ENCODE data around the gene DEAF1.
"Not testable (repeated sequence)": the region's sequence is repeated elsewhere in the genome, so short reads cannot be mapped to it uniquely, and the experiment has no call there.

DEAF1 gene

GRCh38 chr11:694563-695287 is at the start of gene DEAF1:
Gene DEAF1, minus strand, starts transcription at chr11:695222. Its CDS starts 175 bp downstream, at chr11:695047.
- peak; percentile 95 for DNase-seq (ENCODE audit: low spot score)

DNA sequence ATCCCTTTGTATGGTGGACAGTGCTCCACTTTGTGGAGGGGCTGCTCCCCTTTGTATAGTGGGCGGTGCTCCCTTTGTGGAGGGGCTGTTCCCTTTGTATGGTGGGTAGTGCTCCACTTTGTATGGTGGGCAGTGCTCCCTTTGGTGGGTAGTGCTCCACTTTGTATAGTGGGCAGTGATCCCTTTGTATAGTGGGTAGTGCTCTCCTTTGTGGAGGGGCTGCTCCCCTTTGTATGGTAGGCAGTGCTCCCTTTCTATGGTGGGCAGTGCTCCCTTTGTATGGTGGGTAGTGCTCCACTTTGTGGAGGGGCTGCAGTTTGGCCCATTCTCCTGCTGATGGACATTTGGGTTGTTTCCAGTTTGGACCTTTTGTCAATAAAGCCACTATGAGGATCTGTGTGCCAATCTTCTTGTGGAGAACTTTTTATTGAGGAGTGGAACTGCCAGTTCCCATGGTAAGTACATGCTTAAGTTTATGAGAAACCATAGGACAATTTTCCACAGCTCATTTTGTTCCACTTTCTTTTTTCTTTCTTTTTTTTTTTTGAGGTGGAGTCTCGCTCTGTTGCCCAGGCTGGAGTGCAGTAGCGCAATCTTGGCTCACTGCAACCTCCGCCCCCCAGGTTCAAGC is 47.7 kb upstream of the DEAF1 start:
- DNase-seq (ENCODE audit: low spot score), result no peak

DNA sequence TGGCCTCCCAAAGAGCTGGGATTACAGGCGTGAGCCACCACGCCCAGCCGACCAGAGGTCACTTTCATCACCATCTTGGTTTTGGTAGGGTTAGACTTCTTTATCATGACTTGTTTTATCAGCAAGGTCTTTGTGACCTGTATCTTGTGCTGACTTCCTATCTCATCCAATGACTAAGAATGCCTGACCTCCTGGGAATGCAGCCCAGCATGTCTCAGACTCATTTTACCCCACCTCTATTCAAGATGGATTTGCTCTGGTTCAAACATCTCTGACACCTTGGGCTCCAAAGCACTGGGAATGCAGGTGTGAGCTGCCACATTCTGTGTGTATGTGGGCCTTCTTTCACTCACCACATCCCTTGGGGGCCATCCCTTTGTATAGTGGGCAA is 47.1 kb upstream of the DEAF1 start:
- no peak for DNase-seq (ENCODE audit: low spot score)

DNA sequence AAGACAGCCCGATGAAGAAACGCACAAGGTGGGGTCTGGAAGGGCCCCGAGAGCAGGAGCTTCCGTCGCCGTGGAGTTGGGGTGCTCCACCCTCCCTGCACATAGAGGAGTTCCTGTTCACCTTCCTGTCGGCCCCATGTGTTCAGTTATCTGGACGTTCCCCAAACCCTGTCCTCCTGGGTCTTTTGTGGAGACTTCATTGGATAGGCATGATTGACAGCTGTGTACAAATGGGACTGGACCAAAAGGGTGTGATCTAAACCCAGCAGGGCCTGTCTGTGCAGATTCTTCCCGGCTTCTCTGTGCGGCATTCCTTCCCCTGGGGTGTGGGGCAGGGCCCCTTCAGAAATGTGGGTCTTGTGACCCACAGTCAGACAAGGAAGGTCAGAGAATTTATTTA is 42.9 kb upstream of the DEAF1 start:
- not testable (repeated sequence) for DNase-seq (ENCODE audit: low spot score)

DNA sequence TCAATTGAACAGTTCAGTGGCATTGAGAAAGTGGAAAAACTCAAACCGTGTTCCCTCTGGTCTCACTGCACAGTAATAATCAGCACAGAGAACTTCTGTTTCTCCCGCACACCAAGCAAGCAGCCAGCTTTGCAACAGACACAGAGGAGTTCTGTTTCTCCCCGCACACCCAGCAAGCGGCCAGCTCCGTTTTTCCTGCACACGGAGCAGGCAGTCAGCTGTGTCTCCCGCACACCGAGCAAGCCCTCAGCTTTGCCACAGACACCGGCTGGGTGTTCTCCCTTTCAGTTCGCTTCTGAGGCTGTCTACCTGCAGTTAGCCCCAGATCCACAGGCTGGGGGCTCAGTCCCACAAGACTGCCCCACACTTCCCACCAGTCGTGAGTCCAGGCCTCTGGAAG is 42.3 kb upstream of the DEAF1 start:
- no peak for DNase-seq (ENCODE audit: low spot score)

DNA sequence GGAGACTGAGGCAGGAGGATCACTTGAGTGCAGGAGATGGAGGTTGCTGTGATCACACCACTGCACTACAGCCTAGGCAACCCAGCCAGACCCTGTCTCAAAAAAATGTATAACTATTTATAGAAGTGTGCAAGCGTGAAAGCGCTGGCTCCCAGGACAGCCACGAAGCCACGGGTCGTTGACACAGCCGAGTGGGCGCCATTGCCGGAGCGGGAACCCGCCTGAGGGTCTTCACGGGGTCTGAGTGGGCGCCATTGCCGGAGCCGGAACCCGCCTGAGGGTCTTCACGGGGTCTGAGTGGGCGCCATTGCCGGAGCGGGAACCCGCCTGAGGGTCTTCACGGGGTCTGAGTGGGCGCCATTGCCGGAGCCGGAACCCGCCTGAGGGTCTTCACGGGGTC is 39.5 kb upstream of the DEAF1 start:
- DNase-seq (ENCODE audit: low spot score), result not testable (repeated sequence)

DNA sequence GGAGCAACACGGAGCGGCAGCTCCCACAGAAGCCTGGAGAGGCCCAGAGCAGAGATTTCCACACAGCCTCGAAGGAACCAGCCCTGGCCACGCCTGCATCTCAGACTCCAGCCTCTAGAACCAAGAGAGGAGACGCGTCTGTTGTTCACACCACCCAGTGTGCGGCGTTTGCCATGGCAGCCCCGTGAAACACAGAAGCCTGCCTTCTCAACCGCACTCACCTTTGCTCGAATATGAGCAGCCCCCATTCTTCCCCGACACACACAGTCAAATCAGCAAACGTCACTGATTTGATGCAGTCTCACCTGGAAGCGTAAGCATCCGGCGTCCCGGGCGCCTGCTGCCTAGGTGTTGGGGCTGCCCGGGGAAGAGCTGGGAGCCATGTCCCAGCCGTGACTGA is 38.0 kb upstream of the DEAF1 start:
- DNase-seq (ENCODE audit: low spot score), result no peak

- DNase-seq (ENCODE audit: low spot score), result no peak
Measured at GRCh38 chr11:729492-730074, 34.6 kb upstream of the DEAF1 start.

- peak; percentile 18 for DNase-seq (ENCODE audit: low spot score)
Measured at GRCh38 chr11:728901-729491, 34.0 kb upstream of the DEAF1 start.

DNA sequence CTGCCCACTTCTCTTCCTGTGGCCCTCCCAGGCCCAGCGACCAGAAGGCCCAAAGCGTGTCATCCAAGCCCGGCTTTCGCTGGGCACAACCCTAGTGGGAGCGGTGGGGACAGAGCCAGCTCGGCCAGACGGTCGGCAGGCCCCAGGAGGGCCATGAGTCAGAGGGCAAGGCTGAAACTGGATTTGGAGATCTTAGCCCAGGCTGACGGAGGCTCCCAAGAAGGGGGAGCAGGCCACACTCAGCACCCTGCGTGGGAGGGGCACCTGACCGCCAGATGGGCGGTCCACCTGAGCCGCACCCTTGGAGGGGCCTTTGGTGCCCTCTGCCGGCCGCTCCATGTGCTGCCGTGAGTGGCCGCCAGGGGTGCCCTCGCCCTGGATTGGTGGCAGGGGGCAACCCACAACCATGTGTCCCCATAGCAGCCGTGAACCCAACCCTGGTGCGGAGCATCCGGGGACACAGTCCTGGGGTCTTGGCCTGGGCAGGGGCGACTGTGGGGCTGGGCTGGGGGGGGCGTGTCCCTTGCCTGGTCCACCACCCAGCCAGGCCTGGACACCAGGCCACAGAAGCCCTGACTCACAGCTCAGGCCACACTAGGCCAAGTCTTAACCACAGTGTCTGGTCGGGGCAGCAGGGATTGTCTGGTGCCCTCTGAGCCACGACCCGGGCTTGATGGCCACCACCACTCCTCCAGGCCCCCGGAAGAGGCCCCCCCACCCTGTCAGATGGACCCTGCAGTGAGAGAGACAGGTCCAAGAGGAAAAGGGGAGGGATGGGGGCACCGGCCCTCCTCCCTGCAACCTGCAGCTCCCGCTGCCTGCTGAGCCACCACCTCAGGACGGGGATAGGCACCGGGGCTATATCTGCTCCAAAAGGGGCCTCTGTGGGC is 33.1 kb upstream of the DEAF1 start:
- DNase-seq (ENCODE audit: low spot score), result peak; percentile 92

GRCh38 chr11:727281-727701 is 32.3 kb upstream of the DEAF1 start:
- DNase-seq (ENCODE audit: low spot score), result peak; percentile 22

GRCh38 chr11:726278-727220 is 31.5 kb upstream of the DEAF1 start:
- DNase-seq (ENCODE audit: low spot score), result peak; percentile 53

- DNase-seq (ENCODE audit: low spot score), result peak; percentile 48
Measured at GRCh38 chr11:725624-726202, 30.7 kb upstream of the DEAF1 start.

GRCh38 chr11:724778-725386 is 29.9 kb upstream of the DEAF1 start:
- peak; percentile 32 for DNase-seq (ENCODE audit: low spot score)

GRCh38 chr11:724049-724777 is 29.2 kb upstream of the DEAF1 start:
- DNase-seq (ENCODE audit: low spot score), result peak; percentile 36

DNA sequence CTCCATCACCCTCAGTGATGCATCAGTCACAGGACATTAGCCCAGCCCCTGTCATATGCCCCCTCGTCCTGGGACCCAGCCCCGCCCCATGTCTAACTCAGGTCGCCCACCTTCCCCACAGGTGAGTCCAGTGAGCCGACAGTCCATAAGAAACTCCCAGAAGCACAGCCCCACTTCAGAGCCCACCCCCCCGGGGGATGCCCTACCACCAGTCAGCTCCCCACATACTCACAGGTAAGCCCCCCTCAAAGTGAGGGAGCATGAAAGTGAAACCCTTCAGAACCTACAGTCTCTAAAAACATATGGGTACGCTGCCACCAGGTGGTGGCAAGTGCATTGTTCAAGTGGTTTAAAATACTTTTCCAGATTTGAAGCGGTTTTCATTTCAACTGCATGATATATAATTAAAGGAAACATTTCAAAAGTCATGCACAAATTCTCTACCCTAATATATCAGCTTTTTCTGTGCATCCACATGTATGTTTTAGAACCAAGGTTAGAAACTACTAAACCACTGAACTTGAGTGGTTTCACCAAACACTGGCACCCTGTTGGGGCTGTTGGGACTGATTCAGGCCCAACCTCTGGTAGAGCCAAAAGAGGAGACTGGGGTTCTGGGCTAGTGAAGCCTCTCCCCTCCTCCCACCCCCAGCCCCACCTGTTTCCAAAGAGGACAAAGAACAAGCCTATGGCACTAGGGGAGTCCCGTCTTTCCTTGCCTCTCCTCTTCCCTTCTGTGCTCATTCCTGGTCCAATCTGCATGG is 28.3 kb upstream of the DEAF1 start:
- DNase-seq (ENCODE audit: low spot score), result peak; percentile 48

GRCh38 chr11:722346-722811 is 27.4 kb upstream of the DEAF1 start:
- DNase-seq (ENCODE audit: low spot score), result peak; percentile 45

DNA sequence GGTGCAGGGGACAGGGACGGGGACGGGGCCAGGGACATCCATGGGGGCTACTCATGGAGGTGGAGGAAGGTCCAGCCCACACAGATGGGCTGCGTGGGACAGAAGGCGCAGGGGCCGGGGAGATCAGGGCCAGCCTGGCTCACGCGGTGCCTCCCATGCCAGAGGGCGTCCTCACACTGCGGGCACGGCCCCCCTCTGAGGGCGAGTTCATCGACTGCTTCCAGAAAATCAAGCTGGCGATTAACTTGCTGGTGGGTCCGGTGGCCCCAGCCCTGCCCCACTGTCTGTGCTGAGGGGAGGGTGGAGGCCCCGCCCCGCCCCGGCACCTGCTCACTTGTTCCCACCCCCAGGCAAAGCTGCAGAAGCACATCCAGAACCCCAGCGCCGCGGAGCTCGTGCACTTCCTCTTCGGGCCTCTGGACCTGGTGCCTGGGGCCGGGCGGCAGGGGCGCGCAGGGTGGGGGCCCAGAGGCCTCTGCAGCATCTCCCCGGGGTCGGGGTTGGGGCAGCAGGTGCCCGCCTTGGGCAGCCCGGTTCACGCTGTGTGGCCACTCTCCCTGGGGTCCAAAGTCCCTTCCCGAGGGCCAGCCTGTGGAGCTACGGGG is 26.8 kb upstream of the DEAF1 start:
- peak; percentile 59 for DNase-seq (ENCODE audit: low spot score)

Data from D341Med (cell line).